Neural crest cell (in vitro differentiated cells): ENCODE measurements around the gene ZFY. TPM values are rescaled to one million over a fixed set of nuclear protein-coding genes. Genes with fewer than 3 reads are reported as not detected.

Source experiments
- DNase-seq: peaks from one replicate; pipeline ENCODE4 v3.0.0; 2021; ENCODE audit warnings: low read depth, mixed read lengths, low spot score
- H3K27ac Mint-ChIP-seq: one replicate; pipeline ENCODE4 v1.8.0; 2021; ENCODE audit warnings: mild to moderate bottlenecking, mixed read lengths; ENCODE audit not compliant: unreplicated experiment
- H3K27me3 Mint-ChIP-seq: 2 replicates; pipeline ENCODE4 v1.8.0; 2021; ENCODE audit warnings: low read depth, mild to moderate bottlenecking, mixed read lengths
- H3K36me3 Mint-ChIP-seq: 2 replicates; pipeline ENCODE4 v1.8.0; 2021; ENCODE audit warnings: low read depth, mild to moderate bottlenecking, mixed read lengths
- H3K4me1 Mint-ChIP-seq: 2 replicates; pipeline ENCODE4 v1.8.0; 2021; ENCODE audit warnings: mixed read lengths
- H3K4me3 Mint-ChIP-seq: one replicate; pipeline ENCODE4 v1.8.0; 2021; ENCODE audit warnings: mild to moderate bottlenecking, mixed read lengths
- H3K9me3 Mint-ChIP-seq: 2 replicates; pipeline ENCODE4 v1.8.0; 2021; ENCODE audit warnings: mixed read lengths
- total RNA-seq: library from RNA; stranded (reverse); gene quantifications from 2 replicates; pipeline ENCODE4 v1.2.1, GENCODE V29; 2021
- TF ChIP-seq, protein P1 (sequence below): fragments of 200-600 bp; sonication (generic); conservative IDR thresholded peaks from 2 replicates; pipeline ENCODE4 v1.5.0; 2021; ENCODE audit warnings: antibody characterized with exemption, mild to moderate bottlenecking

Gene ZFY
- total RNA-seq, 1 donor from 2014 or later, result not detected

- Mint-ChIP-seq H3K27me3 (no peaks in the 10 kb centered on the region), H3K9me3 (no peaks in the 10 kb centered on the region), H3K36me3 (no peaks in the 10 kb centered on the region), H3K27ac (no peak overlapping the region), H3K4me1 (no peaks in the 10 kb centered on the region), H3K4me3 (no peak overlapping the region)
- no peak for DNase-seq
- TF ChIP-seq, protein P1, sequence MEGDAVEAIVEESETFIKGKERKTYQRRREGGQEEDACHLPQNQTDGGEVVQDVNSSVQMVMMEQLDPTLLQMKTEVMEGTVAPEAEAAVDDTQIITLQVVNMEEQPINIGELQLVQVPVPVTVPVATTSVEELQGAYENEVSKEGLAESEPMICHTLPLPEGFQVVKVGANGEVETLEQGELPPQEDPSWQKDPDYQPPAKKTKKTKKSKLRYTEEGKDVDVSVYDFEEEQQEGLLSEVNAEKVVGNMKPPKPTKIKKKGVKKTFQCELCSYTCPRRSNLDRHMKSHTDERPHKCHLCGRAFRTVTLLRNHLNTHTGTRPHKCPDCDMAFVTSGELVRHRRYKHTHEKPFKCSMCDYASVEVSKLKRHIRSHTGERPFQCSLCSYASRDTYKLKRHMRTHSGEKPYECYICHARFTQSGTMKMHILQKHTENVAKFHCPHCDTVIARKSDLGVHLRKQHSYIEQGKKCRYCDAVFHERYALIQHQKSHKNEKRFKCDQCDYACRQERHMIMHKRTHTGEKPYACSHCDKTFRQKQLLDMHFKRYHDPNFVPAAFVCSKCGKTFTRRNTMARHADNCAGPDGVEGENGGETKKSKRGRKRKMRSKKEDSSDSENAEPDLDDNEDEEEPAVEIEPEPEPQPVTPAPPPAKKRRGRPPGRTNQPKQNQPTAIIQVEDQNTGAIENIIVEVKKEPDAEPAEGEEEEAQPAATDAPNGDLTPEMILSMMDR, result no peak
Measured at GRCh38 chrY:2896050-2896449, 39.1 kb upstream of the ZFY start.

DNA sequence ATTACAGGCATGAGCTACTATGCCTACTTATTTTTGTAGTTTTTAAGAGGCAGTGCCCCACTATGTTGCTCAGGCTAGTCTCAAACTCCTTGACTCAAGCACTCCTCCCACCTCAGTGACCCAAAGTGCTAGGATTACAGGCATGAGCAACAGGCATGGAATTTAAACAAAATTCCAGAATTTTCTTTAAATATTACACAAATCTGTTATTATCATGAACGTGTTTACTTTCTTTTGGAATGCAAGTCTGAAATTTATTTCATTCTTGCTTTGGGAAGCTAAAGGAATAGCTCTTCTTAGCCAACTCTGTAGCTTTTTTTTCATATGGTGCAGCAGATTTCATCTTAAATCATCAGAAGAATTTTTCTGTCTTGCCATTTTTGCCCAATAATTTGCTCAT is 27.8 kb upstream of the ZFY start:
- H3K9me3 Mint-ChIP-seq, result no peaks in the 10 kb centered on the region
- H3K36me3 Mint-ChIP-seq, result no peaks in the 10 kb centered on the region
- H3K4me1 Mint-ChIP-seq, result no peaks in the 10 kb centered on the region
- H3K27ac Mint-ChIP-seq, result no peak overlapping the region
- TF ChIP-seq, protein P1, result no peak
- DNase-seq, result no peak
- no peaks in the 10 kb centered on the region for H3K27me3 Mint-ChIP-seq
- H3K4me3 Mint-ChIP-seq, result no peak overlapping the region

- Mint-ChIP-seq H3K4me3 (no peak overlapping the region), H3K27me3 (no peaks in the 10 kb centered on the region), H3K36me3 (no peaks in the 10 kb centered on the region), H3K27ac (no peak overlapping the region), H3K9me3 (no peaks in the 10 kb centered on the region), H3K4me1 (no peaks in the 10 kb centered on the region)
- DNase-seq, result no peak
- TF ChIP-seq, protein P1, result no peak
Measured at GRCh38 chrY:2913066-2913815, 21.9 kb upstream of the ZFY start.

DNA sequence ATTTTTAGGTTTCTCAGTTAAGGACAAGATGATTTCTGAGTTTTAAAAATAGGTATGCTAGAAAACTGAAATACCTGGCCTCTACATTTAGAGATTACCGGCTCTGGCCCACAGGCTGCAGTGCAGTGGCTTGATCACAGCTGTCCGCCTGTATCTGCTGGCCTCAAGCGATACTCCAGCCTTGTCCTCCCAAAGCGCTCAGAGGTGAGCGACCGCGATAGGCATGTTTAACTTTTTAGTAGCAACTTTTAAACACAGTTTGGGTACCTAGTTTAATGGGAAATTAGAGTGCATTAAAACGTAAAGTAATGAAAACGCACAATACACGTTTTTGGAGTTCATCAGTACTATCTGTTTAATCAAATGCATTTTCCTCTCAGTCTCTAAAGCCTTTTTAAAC is 1.1 kb upstream of the ZFY start:
- Mint-ChIP-seq H3K36me3 (no peaks in the 10 kb centered on the region), H3K9me3 (no peaks in the 10 kb centered on the region), H3K27me3 (no peaks in the 10 kb centered on the region), H3K4me1 (no peaks in the 10 kb centered on the region), H3K27ac (no peak overlapping the region), H3K4me3 (no peak overlapping the region)
- DNase-seq, result no peak
- TF ChIP-seq, protein P1, result no peak

DNA sequence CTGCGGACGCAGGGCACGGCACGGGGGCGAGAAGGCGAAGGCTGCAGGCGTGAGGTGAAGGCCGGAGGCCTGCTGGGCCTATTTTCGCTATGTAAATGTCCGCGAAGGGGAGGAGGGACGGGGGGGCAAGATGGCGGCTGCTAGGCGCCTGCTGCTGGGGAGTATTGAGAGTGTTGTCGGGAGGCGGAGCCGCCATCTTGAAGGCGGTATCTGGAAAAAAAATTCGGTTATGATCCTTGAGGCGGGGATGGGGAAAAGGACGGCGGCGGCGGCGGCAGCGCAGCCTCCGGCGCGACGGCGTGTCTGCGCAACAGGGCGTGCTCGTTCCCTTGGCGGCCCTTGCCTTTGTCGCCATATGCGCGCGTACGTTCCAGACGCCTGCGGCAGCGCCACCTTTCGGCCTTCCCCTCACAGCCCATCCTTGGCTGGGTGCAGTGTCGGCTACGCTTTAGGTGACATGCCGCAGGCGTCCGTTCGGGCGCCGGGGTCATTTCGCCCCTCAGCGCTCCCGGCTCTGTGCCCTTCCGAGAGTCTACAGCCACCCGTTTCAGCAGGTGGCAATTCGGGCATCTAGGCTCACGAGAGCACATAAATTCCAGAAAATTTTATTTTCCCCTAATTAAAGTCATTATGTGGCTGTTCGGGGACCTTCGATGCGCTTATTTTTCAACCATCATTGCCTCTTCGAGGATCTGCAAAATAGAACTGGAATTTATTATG is 695 bp downstream of the ZFY start:
- Mint-ChIP-seq H3K27me3 (no peaks in the 10 kb centered on the region), H3K4me1 (no peaks in the 10 kb centered on the region), H3K9me3 (no peaks in the 10 kb centered on the region), H3K27ac (no peak overlapping the region), H3K36me3 (no peaks in the 10 kb centered on the region), H3K4me3 (no peak overlapping the region)
- no peak for DNase-seq
- TF ChIP-seq, protein P1, result no peak
